Femur (tissue), 1 donor: ENCODE results near the gene LSM12.
A peak's percentile ranks its signal among the peaks of the same experiment; 100 is the strongest.

Experiments
- DNase-seq: peaks from one replicate; pipeline ENCODE4 v3.0.0-alpha.2; 2017

The LSM12 gene

GRCh38 chr17:44095647-44096496, 29.4 kb upstream of the LSM12 start:
- peak; percentile 92 for DNase-seq

- no peak for DNase-seq
These were observed 28.8 kb upstream of the LSM12 start for GRCh38 chr17:44095388-44095646.

- DNase-seq, result no peak
These were observed 28.4 kb upstream of the LSM12 start for GRCh38 chr17:44094701-44095387.

GRCh38 chr17:44093231-44093900, 26.9 kb upstream of the LSM12 start:
- no peak for DNase-seq

GRCh38 chr17:44092051-44092450, 25.6 kb upstream of the LSM12 start:
- DNase-seq, result no peak

- no peak for DNase-seq
These were observed 24.9 kb upstream of the LSM12 start for GRCh38 chr17:44091200-44091997.

GRCh38 chr17:44088254-44088653, 21.8 kb upstream of the LSM12 start:
- no peak for DNase-seq

- DNase-seq, result no peak
These were observed 20.8 kb upstream of the LSM12 start for GRCh38 chr17:44087319-44087718.

- DNase-seq, result no peak
These were observed 20.2 kb upstream of the LSM12 start for GRCh38 chr17:44086364-44087311.

GRCh38 chr17:44085908-44086307, 19.4 kb upstream of the LSM12 start:
- DNase-seq, result no peak

GRCh38 chr17:44084921-44085320, 18.4 kb upstream of the LSM12 start:
- DNase-seq, result no peak

- DNase-seq, result no peak
These were observed 17.7 kb upstream of the LSM12 start for GRCh38 chr17:44084131-44084538.

- DNase-seq, result no peak
These were observed 16.9 kb upstream of the LSM12 start for GRCh38 chr17:44083250-44083849.

GRCh38 chr17:44082256-44082927, 15.9 kb upstream of the LSM12 start:
- no peak for DNase-seq

- no peak for DNase-seq
These were observed 15.2 kb upstream of the LSM12 start for GRCh38 chr17:44081681-44082080.

- no peak for DNase-seq
These were observed 13.7 kb upstream of the LSM12 start for GRCh38 chr17:44079877-44080821.

GRCh38 chr17:44078412-44078811, 11.9 kb upstream of the LSM12 start:
- DNase-seq, result no peak

- DNase-seq, result no peak
These were observed 11.1 kb upstream of the LSM12 start for GRCh38 chr17:44077595-44077909.

- DNase-seq, result no peak
These were observed 10.5 kb upstream of the LSM12 start for GRCh38 chr17:44076716-44077594.
